GM19463 (cell line): ENCODE data around the gene KANSL1.

Experiments used
- ATAC-seq: cut with Tn5 transposase; IDR thresholded peaks from one replicate; pipeline ENCODE4 v1.9.1; 2021; ENCODE audit warnings: mild to moderate bottlenecking, moderate library complexity; ENCODE audit not compliant: unreplicated experiment

Gene KANSL1

DNA sequence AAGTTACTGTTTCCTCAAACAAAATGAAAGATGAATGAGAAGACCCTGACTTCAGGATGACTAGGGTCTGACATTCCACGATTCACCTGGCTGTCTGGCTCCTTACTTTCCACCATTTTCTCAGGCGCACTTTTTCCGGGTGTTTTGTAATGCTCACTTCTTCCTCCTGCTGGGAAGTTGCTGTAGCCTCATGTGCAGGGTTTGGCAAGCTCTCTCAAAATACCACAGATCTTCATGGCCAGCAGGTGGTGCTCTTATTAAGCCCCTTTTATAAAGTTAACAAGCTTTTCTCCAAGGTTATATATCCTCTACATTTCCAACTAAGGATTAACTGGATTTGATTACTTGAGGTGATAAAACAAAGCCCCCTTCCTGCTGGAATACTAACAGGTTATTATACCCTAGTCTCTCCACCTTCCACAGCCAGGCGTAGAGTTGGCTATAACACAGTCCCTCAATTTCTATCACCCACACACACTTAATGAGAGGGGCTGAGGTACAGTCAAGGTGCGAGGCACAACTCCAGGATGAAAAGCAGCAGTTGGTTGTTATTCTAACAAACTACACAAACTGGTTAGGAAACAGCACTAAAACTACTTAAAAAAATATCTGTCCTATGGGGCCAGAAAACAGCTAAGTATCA is 148.8 kb downstream of the KANSL1 start:
- no peak for ATAC-seq

DNA sequence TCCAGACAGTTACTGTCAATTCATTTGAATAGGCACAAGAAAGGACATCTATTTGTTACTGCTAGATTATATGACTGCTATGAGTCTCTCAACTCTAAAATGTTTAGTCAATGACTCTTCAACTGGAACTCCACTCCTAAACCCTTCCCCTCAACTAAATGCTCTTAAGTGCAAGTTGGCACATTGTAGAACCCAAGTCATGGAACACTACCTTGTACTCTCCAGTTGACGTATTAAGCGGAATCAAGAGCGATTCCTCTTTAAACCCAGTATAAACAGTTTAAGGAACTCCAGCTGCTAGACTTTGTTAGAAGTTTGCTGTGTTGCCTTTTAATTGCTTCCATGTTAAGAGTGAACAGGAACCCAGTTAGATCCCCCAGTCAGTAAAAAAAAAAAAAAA is 149.6 kb downstream of the KANSL1 start:
- ATAC-seq = no peak

DNA sequence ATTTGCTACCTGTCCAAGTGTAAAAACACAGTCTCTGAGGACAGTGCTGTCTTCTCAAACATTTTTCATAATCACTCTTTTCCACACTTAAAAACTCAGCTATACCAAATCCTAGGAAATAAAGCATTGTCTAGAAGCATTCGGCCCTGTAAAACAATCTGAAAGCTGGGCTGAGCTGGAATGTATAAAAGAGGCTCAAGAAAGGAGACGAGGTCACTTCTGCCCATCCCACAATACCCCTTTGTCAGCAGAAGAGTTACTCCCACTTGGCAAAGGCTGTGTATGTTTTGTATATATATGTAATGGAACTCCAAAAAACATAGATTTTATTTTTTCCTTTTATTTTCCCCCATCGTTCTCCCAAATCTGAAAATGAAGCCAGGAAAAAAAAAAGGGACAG is 150.3 kb downstream of the KANSL1 start:
- no peak for ATAC-seq

DNA sequence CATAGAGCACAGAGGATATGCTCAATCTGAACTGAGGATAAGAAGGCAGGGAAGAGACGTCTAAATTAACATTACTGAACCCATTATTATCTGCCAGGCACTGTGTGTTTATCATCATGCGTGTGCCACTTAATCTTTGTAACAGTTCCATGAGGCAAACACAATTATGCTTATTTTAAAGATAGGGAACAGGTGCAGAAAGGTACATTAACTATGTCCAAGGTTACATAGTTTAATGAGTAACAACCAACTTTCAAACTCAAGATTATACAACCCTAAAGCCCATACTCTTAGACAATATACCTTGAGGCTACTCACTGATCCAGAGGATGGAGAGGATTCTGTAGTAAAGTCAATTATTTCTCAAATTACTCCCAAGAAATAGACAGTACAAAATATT is 151.0 kb downstream of the KANSL1 start:
- no peak for ATAC-seq

DNA sequence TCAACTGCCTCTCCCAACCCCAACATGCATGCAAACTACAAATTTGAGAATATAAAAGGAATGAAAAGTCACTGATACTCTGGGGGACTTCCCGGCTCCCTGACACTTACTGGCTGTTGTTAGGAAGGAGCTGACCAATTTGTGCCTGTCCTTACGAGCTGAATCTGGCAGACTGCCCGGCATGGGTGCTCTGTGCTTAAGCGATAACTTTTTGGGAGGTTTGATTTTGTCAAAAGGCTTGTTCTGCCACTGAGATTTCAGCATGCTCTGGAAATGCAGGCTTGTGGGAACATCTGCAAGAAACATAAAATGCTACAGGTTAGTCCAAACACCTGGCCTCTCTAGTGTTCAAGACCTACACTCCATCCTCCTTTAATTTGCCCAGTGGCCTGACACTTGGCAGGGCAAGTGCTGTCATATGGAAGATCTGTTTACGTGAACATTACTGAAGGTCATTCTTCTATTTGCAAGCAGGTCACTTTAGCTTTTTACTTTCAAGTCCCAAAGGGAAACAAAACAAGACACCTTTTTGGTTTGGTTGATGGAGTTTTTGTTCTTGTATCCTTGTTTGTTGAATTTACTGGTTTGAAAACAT is 153.5 kb downstream of the KANSL1 start:
- no peak for ATAC-seq

DNA sequence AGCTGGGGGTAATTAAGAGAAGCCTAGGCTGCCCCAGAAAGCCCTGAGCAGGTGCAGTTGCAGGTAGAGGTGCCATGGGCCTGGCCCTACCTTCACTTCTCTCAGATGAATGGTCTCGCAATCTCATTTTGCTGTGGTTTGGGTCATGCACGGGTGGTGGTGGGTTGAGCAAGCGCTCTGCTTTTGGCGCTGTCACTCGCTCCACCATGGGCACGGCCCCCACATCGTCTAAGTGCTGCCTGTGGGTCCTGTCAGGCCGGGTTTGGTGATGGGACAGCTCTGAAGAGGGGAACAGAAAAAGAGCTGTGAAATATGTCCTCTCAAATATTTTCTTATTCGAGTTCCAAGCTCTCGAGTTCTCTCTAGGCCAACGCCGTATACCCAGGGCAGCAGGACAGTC is 154.3 kb downstream of the KANSL1 start:
- no peak for ATAC-seq

DNA sequence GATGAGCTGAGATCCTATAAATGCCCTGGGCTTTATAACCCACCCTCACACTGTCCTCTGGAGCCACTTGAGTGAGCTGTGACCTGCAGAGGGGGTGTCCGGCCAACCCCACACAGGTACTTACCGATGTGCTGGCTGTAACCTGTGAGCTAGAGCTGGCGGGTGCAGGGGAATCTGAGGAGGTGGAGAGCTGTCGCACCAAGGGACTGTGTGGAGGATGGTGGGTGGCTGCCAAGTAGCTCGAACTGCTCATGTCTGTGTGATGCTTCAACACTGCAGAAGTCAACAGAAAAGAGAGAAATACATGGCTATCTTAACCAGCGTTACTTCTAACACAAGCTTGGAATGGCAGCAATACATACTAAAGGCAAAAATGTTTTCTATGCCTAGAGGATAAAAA is 154.8 kb downstream of the KANSL1 start:
- no peak for ATAC-seq

DNA sequence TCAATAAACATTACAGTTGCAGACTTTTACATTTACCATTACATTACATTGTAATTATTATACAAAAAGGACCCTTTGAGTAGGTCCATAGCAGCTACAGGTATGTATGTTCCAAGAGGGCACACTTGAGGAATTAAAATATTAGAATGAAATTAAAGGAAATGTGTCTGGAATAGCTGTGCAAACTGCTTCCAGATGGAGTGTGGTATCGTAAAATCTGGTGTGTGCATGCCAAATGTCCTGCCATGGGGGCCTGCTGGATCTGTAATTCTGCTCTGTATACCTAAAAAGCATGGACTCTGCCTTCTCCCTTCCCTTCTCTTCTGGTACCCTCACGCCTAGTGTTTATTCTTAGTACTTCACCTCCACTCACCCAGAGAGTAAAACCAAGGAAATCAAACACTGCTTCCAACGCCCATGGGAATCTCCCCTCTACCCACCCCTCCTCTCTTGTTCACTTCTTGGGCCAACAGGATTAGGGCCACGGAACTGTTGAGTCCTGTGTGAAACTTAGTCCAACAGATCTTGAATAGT is 155.4 kb downstream of the KANSL1 start:
- ATAC-seq = no peak

DNA sequence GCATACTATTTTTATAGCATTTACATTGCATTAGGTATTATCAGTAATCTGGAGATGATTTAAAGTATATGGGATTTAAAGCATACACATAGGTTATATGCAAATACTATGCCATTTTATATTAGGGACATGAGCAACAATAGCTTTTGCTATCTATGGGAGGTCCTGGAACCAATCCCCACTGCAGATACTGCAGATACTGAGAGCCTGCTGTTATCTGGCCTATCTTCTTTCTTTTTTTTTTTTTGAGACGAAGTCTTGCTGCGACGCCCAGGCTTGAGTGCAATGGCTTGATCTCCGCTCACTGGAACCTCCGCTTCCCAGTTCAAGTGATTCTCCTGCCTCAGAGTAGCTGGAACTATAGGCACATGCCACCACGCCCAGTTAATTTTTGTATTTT is 156.7 kb downstream of the KANSL1 start:
- no peak for ATAC-seq

DNA sequence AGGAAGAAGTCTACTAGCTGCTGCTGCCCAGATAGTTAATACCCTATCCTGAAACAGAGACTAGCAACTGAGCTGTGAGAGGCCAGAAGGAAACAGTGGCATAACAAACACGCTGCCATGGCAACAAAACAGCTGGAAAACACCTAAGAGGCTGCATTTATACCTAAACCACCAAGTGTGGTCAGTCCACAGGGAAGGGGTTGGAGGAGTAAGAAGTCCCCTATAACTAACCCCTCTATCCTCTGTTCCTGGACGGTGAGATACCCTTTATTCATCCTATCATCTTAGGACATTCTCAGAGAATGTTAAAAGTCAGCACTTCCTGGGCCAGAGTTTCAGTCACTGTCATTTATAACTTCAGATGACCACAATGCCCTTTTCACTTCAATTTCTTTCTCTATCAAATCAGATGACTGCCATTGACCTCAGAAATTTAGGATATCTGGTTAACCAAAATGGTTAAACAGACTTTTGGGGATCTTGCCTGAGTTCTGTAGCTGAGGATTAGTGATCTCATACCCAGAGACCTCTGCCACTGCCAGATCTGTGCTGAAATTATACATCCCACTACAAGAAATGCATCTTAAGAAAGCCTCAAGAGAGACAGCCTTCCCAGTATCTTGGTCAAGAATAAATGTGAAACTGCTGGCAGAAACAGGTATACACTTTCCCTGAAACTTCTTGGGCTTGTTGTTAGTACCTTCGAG is 158.0 kb downstream of the KANSL1 start:
- no peak for ATAC-seq

DNA sequence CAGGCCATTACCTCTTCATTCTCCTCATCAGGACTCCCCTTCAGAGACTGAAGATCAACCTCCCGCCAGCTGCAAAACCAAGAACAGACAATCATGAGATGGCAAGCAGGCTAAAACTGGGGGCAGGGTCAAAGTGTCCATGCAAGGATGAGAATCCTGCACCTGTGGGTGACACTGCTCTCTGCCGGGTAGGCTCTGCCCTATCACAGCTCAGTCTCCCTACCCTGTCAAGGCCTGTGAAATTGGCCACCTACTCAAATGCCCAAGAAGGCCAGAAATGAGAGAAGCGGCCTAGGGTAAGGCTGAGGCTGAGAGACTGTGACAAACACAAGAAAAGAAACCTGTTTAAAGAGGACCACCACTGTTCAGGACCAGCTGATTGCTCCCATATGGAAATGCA is 159.8 kb downstream of the KANSL1 start:
- ATAC-seq = no peak

DNA sequence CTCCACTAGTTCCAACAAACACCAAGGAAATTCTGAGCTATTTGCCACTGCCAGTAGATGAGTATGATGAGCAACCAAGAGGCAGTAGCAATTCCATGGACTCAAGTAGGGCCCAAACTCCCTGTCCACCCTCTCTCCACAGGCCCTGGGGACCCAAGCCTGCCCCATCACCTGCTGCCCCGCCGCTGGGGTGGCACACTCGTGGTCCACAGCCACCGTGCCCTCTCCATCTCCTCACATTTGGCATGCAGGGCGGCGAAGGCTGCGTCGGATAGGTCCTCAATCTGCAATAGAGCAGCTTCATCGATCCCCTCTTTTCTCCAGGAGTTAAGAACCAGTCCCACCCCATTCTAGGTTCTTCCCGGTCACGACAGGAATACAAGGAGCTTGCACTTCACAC is 160.3 kb downstream of the KANSL1 start:
- ATAC-seq = no peak

DNA sequence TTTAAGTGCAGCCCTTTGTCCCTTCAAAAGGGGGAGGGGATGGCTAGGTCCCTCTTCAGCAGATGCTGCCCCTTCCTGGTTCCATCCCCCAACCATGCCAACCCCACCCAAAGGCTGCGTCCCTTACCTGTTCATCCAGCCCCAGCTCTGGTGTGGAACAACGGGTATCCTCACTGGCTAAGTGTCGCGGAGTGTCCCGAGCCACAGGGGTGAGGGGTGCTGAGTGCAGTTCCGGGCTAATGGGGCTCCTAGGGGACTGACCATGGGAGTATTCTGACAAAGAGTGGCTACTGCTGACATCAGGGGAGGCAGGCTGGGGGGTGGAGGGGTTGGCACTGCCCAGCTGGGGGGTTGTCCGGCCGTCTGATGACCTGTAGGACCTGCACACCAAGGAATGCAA is 161.3 kb downstream of the KANSL1 start:
- ATAC-seq = no peak

DNA sequence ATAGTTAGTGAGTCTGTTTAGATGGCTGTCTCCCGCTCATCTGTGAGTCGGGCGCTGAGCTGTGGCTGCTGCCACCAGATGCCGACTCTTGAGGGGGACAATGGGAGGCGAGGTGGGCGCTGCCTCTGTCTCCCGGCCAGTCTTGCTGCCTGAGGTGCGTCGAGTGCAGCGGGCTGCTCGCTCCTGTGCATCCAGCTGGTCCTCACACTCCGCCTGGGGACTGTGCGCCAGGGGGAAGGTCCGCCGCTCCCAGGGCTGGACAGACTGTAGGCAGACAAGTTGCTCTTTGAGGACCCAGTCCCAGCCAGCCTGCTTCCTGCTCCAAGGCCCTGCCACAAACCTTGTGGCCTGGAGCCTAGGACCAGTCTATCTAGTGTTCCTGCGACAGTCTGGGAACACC is 161.8 kb downstream of the KANSL1 start:
- ATAC-seq = no peak

DNA sequence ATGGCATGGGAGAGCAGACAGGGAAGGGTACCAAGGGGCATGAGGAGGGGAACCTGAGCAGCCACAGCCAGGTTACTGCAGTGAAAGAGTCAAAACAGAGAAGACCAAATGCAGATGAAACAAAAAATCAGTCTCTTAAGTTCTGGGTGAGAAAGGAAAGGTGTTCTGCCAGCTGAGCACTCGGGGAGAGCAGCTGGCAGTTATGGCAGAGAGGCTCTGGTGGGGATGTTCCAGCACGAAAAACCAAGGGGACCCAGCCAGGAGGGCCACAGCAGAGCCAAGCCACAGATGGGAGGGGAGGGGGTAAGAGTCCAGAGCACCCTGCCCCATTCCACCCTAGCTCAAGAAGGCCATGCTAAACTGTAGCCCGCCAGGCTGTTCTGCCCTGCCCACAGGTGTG is 162.5 kb downstream of the KANSL1 start:
- no peak for ATAC-seq

DNA sequence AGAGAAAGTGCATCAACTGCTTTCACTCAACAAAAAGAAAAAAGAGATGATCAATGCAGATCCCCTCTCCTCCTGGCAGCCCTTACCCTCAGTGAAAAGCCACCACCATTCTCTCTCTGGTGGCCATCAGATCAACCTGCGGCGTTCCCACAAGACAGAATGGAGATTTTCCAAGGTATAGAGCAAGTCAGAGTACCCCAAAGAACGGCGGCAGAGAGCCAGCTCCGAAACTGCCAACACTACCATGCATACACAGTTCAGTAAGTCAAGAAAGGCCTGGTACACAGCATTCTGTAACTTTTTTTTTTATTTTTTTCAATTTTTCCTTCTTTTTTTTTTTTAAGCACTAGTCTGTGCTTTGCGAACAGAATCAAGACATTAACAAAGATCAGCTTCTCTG is 163.6 kb downstream of the KANSL1 start:
- ATAC-seq = no peak

DNA sequence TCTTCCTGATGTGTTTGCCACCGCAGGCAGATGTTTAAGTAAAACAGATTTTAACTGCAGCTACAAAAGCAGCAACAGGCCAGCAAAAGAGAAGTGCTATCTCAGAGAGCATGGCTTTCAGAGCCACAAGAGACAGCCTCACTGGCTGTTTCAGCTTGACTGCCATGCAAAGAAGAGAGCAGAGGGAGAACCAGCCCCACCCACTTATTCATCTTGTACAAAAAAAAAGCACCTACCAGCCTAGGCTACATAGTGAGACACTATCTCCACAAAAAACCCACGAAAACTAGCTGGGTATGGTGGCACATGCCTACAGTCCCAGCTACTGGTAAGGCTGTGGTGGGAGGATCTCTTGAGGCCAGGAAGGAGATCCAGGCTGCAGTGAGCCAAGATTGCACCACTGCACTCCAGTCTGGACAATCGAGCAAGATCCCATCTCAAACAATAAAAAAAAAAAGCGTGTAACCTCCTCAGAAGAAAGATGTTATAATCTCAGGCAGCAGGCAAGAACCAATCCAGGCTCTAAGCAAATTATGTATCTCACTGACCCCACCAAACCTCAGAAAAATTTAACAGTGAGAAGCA is 164.2 kb downstream of the KANSL1 start:
- no peak for ATAC-seq

DNA sequence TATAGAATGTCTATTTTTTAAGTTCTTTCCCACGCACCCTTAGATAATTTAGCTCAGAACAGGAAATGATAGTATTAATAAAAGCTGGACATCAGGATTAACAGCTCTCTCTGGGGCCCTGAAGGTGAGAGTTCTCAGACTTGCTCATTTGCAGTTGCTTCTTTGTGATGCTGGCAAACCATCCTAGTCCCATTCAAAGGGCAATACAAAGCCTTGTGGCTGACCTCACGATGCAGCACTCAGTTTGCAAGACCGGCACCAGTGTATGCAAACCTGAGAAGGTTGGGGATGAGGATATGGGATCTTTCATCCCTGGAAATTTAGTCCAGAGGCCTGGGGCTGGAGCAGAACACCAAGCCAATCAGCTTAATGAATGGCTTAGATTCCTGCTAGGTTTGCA is 164.9 kb downstream of the KANSL1 start:
- ATAC-seq = no peak

DNA sequence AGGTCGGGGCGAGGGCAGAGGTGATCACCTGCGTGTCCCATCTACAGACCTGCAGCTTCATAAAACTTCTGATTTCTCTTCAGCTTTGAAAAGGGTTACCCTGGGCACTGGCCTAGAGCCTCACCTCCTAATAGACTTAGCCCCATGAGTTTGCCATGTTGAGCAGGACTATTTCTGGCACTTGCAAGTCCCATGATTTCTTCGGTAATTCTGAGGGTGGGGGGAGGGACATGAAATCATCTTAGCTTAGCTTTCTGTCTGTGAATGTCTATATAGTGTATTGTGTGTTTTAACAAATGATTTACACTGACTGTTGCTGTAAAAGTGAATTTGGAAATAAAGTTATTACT is 165.3 kb downstream of the KANSL1 start:
- ATAC-seq = no peak

DNA sequence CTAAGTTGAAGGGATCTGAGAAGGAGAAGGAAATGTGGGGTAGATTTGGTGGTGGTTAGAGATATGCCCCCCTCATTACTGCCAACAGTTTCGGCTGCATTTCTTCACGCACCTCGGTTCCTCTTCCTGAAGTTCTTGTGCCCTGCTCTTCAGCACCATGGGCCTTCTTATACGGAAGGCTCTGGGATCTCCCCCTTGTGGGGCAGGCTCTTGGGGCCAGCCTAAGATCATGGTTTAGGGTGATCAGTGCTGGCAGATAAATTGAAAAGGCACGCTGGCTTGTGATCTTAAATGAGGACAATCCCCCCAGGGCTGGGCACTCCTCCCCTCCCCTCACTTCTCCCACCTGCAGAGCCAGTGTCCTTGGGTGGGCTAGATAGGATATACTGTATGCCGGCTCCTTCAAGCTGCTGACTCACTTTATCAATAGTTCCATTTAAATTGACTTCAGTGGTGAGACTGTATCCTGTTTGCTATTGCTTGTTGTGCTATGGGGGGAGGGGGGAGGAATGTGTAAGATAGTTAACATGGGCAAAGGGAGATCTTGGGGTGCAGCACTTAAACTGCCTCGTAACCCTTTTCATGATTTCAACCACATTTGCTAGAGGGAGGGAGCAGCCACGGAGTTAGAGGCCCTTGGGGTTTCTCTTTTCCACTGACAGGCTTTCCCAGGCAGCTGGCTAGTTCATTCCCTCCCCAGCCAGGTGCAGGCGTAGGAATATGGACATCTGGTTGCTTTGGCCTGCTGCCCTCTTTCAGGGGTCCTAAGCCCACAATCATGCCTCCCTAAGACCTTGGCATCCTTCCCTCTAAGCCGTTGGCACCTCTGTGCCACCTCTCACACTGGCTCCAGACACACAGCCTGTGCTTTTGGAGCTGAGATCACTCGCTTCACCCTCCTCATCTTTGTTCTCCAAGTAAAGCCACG is 165.9 kb downstream of the KANSL1 start:
- no peak for ATAC-seq
